Right lobe of liver (tissue), 6 donors: ENCODE results near the gene ZCCHC4. TPM values are rescaled to one million over a fixed set of nuclear protein-coding genes. Genes with fewer than 3 reads are reported as not detected.
A peak's percentile ranks its signal among the peaks of the same experiment; 100 is the strongest.

Source experiments
- ATAC-seq, 4 donors: fragments of 200-7000 bp; cut with Tn5 transposase; one replicate each; pipeline ENCODE4 v1.9.1; 2020; ENCODE audit warnings: mild to moderate bottlenecking in 4 of 4, moderate library complexity in 4 of 4
- DNase-seq, 3 donors: peaks; one replicate each; pipeline ENCODE4 v3.0.0-alpha.2; 2020
- H3K27ac ChIP-seq, 3 donors: fragments of 200-600 bp; one replicate each; pipeline ENCODE4 v1.8.0; 2022
- H3K27me3 ChIP-seq, 2 donors: fragments of 200-600 bp; one replicate each; pipeline ENCODE4 v1.8.0; 2022
- H3K36me3 ChIP-seq, 4 donors: fragments of 200-600 bp; sonication (generic) in 1 of 4; one replicate each; pipeline versions ENCODE4 v1.5.1 to v1.8.0; 2017 to 2022; ENCODE audit warnings: control low read depth in 1 of 4
- H3K4me1 ChIP-seq, 4 donors: fragments of 200-600 bp; sonication (generic) in 1 of 4; one replicate each; pipeline versions ENCODE4 v1.5.1 to v1.8.0; 2017 to 2022; ENCODE audit warnings: control low read depth in 1 of 4
- H3K4me3 ChIP-seq, 3 donors: fragments of 200-600 bp; one replicate each; pipeline ENCODE4 v1.8.0; 2022
- H3K9me3 ChIP-seq, 4 donors: fragments of 200-600 bp; sonication (generic) in 1 of 4; one replicate each; pipeline versions ENCODE4 v1.5.1 to v1.8.0; 2017 to 2022; ENCODE audit warnings: control low read depth in 1 of 4
- CTCF ChIP-seq, 4 donors: fragments of 200-600 bp in 3 of 4; fragments of 450-650 bp in 1 of 4; IDR thresholded peaks; one replicate each; pipeline versions ENCODE4 v1.5.1 to v1.8.0; 2016 to 2022; ENCODE audit warnings: antibody characterized with exemption in 4 of 4, mild to moderate bottlenecking in 2 of 4
- POLR2A ChIP-seq: fragments of 450-650 bp; IDR thresholded peaks from one replicate; pipeline ENCODE4 v1.6.1; 2017; ENCODE audit warnings: antibody characterized with exemption, mild to moderate bottlenecking
- WGBS: methylation state at CpG from one replicate; pipeline ENCODE4 v1.1.6; 2018; ENCODE audit warnings: low coverage, low lambda C conversion rate; ENCODE audit not compliant: insufficient coverage; ENCODE audit errors: missing lambda C conversion rate; 5-methylcytosine and 5-hydroxymethylcytosine counted together
- intact Hi-C, 2 donors: fragments of 100-400 bp; cut with DNase I; formaldehyde crosslinking; loops; one replicate each; pipeline versions ENCODE4 v1.11.2 to v1.14.1; 2022
- total RNA-seq, 6 experiments: library from RNA; depleted of rRNA in 2 of 6; stranded (reverse); fragments of >200 nt in 2 of 6; fragmentation: NEBNext Ultra II Directional in 3 of 6; extraction: Animal tissue kit (Norgen Biotek cat#: 25700) in 3 of 6; gene quantifications; one replicate each; pipeline versions ENCODE4 v1.1.0 to v1.2.4, GENCODE V29; 2016 to 2023
- donor health status: DM: no; HTN: yes; CAD: no.
- donor health status: DM: no; HTN: no; CAD: no.
- donor health status: DM: no; HTN: no; CAD: no.
- donor health status: DM: no; HTN: yes; CAD: no.
- donor health status: DM: no; HTN: yes; CAD: no.

Gene ZCCHC4
- total RNA-seq, 6 experiments from 2014 or later, result 2.9 to 6.9 (median 3.9) TPM

- no peak for TF ChIP-seq POLR2A
- no peak for TF ChIP-seq CTCF (IDR thresholded peaks at IDR 0.05)
- H3K36me3 ChIP-seq, result peaks cover 0 to 53% (median 5%) of the 10 kb centered on the region in 4 donors
- no peak overlapping the region for H3K4me3 ChIP-seq
- H3K4me1 ChIP-seq, result peaks cover 0 to 6% (median 0%) of the 10 kb centered on the region in 4 donors
- no peaks in the 10 kb centered on the region for H3K27me3 ChIP-seq
- DNase-seq (no peak), ATAC-seq (peak; percentile 64 to 95 (median 86))
- 77% methylated on average over 5 of the region's 5 CpGs for WGBS
- H3K27ac ChIP-seq, result peak overlapping the region in 2 of 3 donors; percentile 20 to 26
- intact Hi-C loops, result no loop called here
- no peaks in the 10 kb centered on the region for H3K9me3 ChIP-seq
Measured at GRCh38 chr4:25406081-25406692, 93.6 kb downstream of the ZCCHC4 start.

GRCh38 chr4:25410820-25411529 is 98.4 kb downstream of the ZCCHC4 start:
- DNase-seq, result no peak
- Histone ChIP-seq H3K4me1 (peaks cover 0 to under 1% (median 0%) of the 10 kb centered on the region in 4 donors), H3K9me3 (no peaks in the 10 kb centered on the region), H3K27me3 (no peaks in the 10 kb centered on the region), H3K27ac (no peak overlapping the region), H3K36me3 (peaks cover 0 to 38% (median 12%) of the 10 kb centered on the region in 4 donors), H3K4me3 (no peak overlapping the region)
- 47% methylated on average over 4 of the region's 4 CpGs for WGBS
- intact Hi-C loops, result no loop called here
- no peak for TF ChIP-seq POLR2A
- TF ChIP-seq CTCF (IDR thresholded peaks at IDR 0.05), result no peak
- peak; percentile 56 to 88 (median 76) for ATAC-seq

- H3K9me3 ChIP-seq, result no peaks in the 10 kb centered on the region
- H3K4me1 ChIP-seq, result no peaks in the 10 kb centered on the region
- 85% methylated on average over 3 of the region's 3 CpGs for WGBS
- H3K27ac ChIP-seq, result no peak overlapping the region
- no peaks in the 10 kb centered on the region for H3K27me3 ChIP-seq
- no peak overlapping the region for H3K4me3 ChIP-seq
- TF ChIP-seq POLR2A (no peak), CTCF (IDR thresholded peaks at IDR 0.05) (no peak)
- ATAC-seq (no peak), DNase-seq (no peak)
- peaks cover 0 to 33% (median 14%) of the 10 kb centered on the region in 4 donors for H3K36me3 ChIP-seq
- intact Hi-C loops, result no loop called here
Measured at GRCh38 chr4:25413261-25413660, 100.7 kb downstream of the ZCCHC4 start.

GRCh38 chr4:25417014-25417413 is 104.4 kb downstream of the ZCCHC4 start:
- H3K4me1 ChIP-seq, result no peaks in the 10 kb centered on the region
- no peaks in the 10 kb centered on the region for H3K27me3 ChIP-seq
- ATAC-seq (no peak), DNase-seq (no peak)
- H3K4me3 ChIP-seq, result no peak overlapping the region
- 100% methylated on average over 1 of the region's 2 CpGs for WGBS
- no peak overlapping the region for H3K27ac ChIP-seq
- TF ChIP-seq POLR2A (no peak), CTCF (IDR thresholded peaks at IDR 0.05) (no peak)
- H3K36me3 ChIP-seq, result peaks cover 0 to 17% (median 13%) of the 10 kb centered on the region in 4 donors
- intact Hi-C loops, result no loop called here
- H3K9me3 ChIP-seq, result no peaks in the 10 kb centered on the region

Other genes starting within 250 kb of the ZCCHC4 start
- 10 to 100 TPM; 17.0 to 26.6 (median 22.7) TPM for gene SEPSECS, start 152.3 kb upstream of the ZCCHC4 start, total RNA-seq
- 10 to 100 TPM; 17.1 to 33.5 (median 22.8) TPM for gene PI4K2B, start 78.7 kb upstream of the ZCCHC4 start, total RNA-seq
- 10 to 100 TPM in 5 of 6 experiments, 1 to 10 TPM in 1; 7.2 to 13.9 (median 11.4) TPM for gene ANAPC4, start 64.5 kb downstream of the ZCCHC4 start, total RNA-seq